ENCODE data around the gene PDXK. TPM values are rescaled to one million over a fixed set of nuclear protein-coding genes. Genes with fewer than 3 reads are reported as not detected.
"Not testable (repeated sequence)": the region's sequence is repeated elsewhere in the genome, so short reads cannot be mapped to it uniquely, and the experiment has no call there.

PDXK gene
- total and polyA plus RNA-seq, 12 donors = 43.0 to 202 (median 95.3) TPM

- 94 to 95% (median 95%) methylated on average over 23 of the region's 23 CpGs for WGBS, 4 donors
- TF ChIP-seq, protein P1, sequence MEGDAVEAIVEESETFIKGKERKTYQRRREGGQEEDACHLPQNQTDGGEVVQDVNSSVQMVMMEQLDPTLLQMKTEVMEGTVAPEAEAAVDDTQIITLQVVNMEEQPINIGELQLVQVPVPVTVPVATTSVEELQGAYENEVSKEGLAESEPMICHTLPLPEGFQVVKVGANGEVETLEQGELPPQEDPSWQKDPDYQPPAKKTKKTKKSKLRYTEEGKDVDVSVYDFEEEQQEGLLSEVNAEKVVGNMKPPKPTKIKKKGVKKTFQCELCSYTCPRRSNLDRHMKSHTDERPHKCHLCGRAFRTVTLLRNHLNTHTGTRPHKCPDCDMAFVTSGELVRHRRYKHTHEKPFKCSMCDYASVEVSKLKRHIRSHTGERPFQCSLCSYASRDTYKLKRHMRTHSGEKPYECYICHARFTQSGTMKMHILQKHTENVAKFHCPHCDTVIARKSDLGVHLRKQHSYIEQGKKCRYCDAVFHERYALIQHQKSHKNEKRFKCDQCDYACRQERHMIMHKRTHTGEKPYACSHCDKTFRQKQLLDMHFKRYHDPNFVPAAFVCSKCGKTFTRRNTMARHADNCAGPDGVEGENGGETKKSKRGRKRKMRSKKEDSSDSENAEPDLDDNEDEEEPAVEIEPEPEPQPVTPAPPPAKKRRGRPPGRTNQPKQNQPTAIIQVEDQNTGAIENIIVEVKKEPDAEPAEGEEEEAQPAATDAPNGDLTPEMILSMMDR (IDR thresholded peaks at IDR 0.05) = no peak
- TF ChIP-seq POLR2A (IDR thresholded peaks at IDR 0.05) = no peak
- intact Hi-C loops (cut with DNase I) = no loop called here
- Histone ChIP-seq H3K27ac (no peak overlapping the region), H3K27me3 (no peaks in the 10 kb centered on the region), H3K36me3 (replicated peaks in 1 of 2) (peaks cover 0 to 41% of the 10 kb centered on the region in 2 donors), H3K4me3 (no peak overlapping the region), H3K9me3 (replicated peaks in 1 of 3) (no peaks in the 10 kb centered on the region), H3K4me1 (replicated peaks in 1 of 2) (no peaks in the 10 kb centered on the region)
- DNase-seq = no peak
Measured at GRCh38 chr21:43693981-43694380, 24.9 kb upstream of the PDXK start.

DNA sequence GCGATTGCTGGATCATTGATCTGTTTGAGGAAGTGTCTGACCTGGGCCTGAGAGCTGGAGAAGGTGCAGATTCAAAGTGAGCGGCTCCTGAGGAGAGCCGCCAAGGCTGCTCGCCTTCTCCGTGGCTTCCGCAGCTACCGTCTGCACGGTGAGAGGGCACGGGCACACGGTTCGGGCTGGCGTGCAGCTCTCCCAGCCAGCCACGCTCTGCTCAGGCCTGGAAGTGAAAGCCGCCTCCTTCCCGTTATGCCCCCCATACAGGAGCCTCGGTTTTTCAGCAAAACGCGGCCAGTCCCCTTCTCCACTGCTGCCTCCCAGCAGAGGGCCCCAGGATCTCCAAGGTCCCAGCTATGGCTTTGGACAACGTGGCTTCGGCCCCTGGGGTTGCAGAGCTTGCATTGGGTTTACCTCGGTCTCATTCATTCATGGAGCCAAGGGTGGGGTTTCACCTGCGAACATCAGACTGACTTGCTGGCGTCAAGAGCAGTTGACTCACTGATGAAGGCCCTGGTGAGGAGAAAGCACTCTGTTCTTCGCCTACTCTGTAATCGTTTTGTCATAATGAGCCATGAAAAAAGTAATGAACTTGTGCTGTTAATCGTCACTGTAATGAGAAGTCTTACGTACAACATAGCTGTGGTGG lies 24.4 kb upstream of the PDXK start:
- intact Hi-C loops (cut with DNase I) = no loop called here
- no peaks in the 10 kb centered on the region for H3K4me1 ChIP-seq (replicated peaks in 1 of 2)
- H3K36me3 ChIP-seq (replicated peaks in 1 of 2) = peaks cover 0 to 35% of the 10 kb centered on the region in 2 donors
- H3K27ac ChIP-seq = no peak overlapping the region
- no peak overlapping the region for H3K4me3 ChIP-seq
- no peak for DNase-seq
- H3K27me3 ChIP-seq = no peaks in the 10 kb centered on the region
- no peaks in the 10 kb centered on the region for H3K9me3 ChIP-seq (replicated peaks in 1 of 3)
- WGBS, 4 donors = 90 to 97% (median 92%) methylated on average over 17 to 27 of the region's 27 CpGs
- TF ChIP-seq POLR2A (IDR thresholded peaks at IDR 0.05) = no peak
- TF ChIP-seq, protein P1 (IDR thresholded peaks at IDR 0.05) = no peak

- no peaks in the 10 kb centered on the region for H3K27me3 ChIP-seq
- H3K4me1 ChIP-seq (replicated peaks in 1 of 2) = no peaks in the 10 kb centered on the region
- H3K4me3 ChIP-seq = no peak overlapping the region
- intact Hi-C loops (cut with DNase I) = no loop called here
- no peaks in the 10 kb centered on the region for H3K9me3 ChIP-seq (replicated peaks in 1 of 3)
- DNase-seq = no peak
- no peak overlapping the region for H3K27ac ChIP-seq
- 95 to 98% (median 96%) methylated on average over 17 of the region's 17 CpGs for WGBS, 4 donors
- no peak for TF ChIP-seq POLR2A (IDR thresholded peaks at IDR 0.05)
- TF ChIP-seq, protein P1 (IDR thresholded peaks at IDR 0.05) = no peak
- peaks cover 0 to 19% of the 10 kb centered on the region in 2 donors for H3K36me3 ChIP-seq (replicated peaks in 1 of 2)
Measured at GRCh38 chr21:43696214-43696613, 22.7 kb upstream of the PDXK start.

GRCh38 chr21:43697758-43698643 lies 20.9 kb upstream of the PDXK start:
- no peak for DNase-seq
- 87 to 95% (median 90%) methylated on average over 9 to 11 of the region's 11 CpGs for WGBS, 4 donors
- intact Hi-C loops (cut with DNase I) = no loop called here

GRCh38 chr21:43699492-43699777 lies 19.5 kb upstream of the PDXK start:
- H3K4me1 ChIP-seq (replicated peaks in 1 of 2) = peaks cover 0 to 13% of the 10 kb centered on the region in 2 donors
- H3K27ac ChIP-seq; H3K27me3 ChIP-seq; H3K4me3 ChIP-seq; intact Hi-C loops (cut with DNase I); H3K9me3 ChIP-seq (replicated peaks in 1 of 3); H3K36me3 ChIP-seq (replicated peaks in 1 of 2); DNase-seq: not testable (repeated sequence)
- 81 to 95% (median 86%) methylated on average over 5 of the region's 5 CpGs for WGBS, 4 donors

More at GRCh38 chr21:43697758-43698643, 20.9 kb upstream of the PDXK start:
- no peak overlapping the region for H3K27ac ChIP-seq
- no peak for TF ChIP-seq POLR2A (IDR thresholded peaks at IDR 0.05)
- TF ChIP-seq, protein P1 (IDR thresholded peaks at IDR 0.05) = no peak
- no peaks in the 10 kb centered on the region for H3K9me3 ChIP-seq (replicated peaks in 1 of 3)
- H3K4me3 ChIP-seq = no peak overlapping the region
- no peaks in the 10 kb centered on the region for H3K27me3 ChIP-seq
- H3K4me1 ChIP-seq (replicated peaks in 1 of 2) = peaks cover 0 to 8% of the 10 kb centered on the region in 2 donors
- peaks cover 0 to 10% of the 10 kb centered on the region in 2 donors for H3K36me3 ChIP-seq (replicated peaks in 1 of 2)

All from adrenal gland (tissue), 12 donors.